ENCODE results near the gene NPY4R.
"Not testable (repeated sequence)": the region's sequence is repeated elsewhere in the genome, so short reads cannot be mapped to it uniquely, and the experiment has no call there.

Gene NPY4R

GRCh38 chr10:46465765-46466164, at the start of gene NPY4R:
NPY4R (minus strand) TSS chr10:46465958; CDS start chr10:46462635, 3,323 bp downstream.
- not testable (repeated sequence) for DNase-seq

GRCh38 chr10:46515366-46515765, 49.6 kb upstream of the NPY4R start:
- DNase-seq: no peak

GRCh38 chr10:46514899-46515298, 49.1 kb upstream of the NPY4R start:
- no peak for DNase-seq

- DNase-seq: no peak
These were observed 48.7 kb upstream of the NPY4R start for GRCh38 chr10:46514431-46514861.

- DNase-seq: not testable (repeated sequence)
These were observed 47.6 kb upstream of the NPY4R start for GRCh38 chr10:46513333-46513732.

GRCh38 chr10:46512725-46513124, 47.0 kb upstream of the NPY4R start:
- not testable (repeated sequence) for DNase-seq

- DNase-seq: not testable (repeated sequence)
These were observed 46.2 kb upstream of the NPY4R start for GRCh38 chr10:46512002-46512401.

GRCh38 chr10:46499990-46500389, 34.2 kb upstream of the NPY4R start:
- DNase-seq: not testable (repeated sequence)

GRCh38 chr10:46498985-46499703, 33.4 kb upstream of the NPY4R start:
- not testable (repeated sequence) for DNase-seq

GRCh38 chr10:46497878-46498277, 32.1 kb upstream of the NPY4R start:
- not testable (repeated sequence) for DNase-seq

- not testable (repeated sequence) for DNase-seq
These were observed 31.6 kb upstream of the NPY4R start for GRCh38 chr10:46497401-46497800.

- DNase-seq: not testable (repeated sequence)
These were observed 25.8 kb upstream of the NPY4R start for GRCh38 chr10:46491364-46492114.

GRCh38 chr10:46490285-46490684, 24.5 kb upstream of the NPY4R start:
- not testable (repeated sequence) for DNase-seq

GRCh38 chr10:46486459-46486858, 20.7 kb upstream of the NPY4R start:
- DNase-seq: not testable (repeated sequence)

GRCh38 chr10:46474746-46475320, 9.1 kb upstream of the NPY4R start:
- not testable (repeated sequence) for DNase-seq

GRCh38 chr10:46473758-46474157, 8.0 kb upstream of the NPY4R start:
- not testable (repeated sequence) for DNase-seq

GRCh38 chr10:46470134-46470533, 4.4 kb upstream of the NPY4R start:
- DNase-seq: not testable (repeated sequence)

GRCh38 chr10:46468119-46468809, 2.5 kb upstream of the NPY4R start:
- not testable (repeated sequence) for DNase-seq

- not testable (repeated sequence) for DNase-seq
These were observed 2.1 kb downstream of the NPY4R start for GRCh38 chr10:46463608-46464007.

GRCh38 chr10:46462276-46462675, 3.5 kb downstream of the NPY4R start:
- DNase-seq: not testable (repeated sequence)

GRCh38 chr10:46459579-46459978, 6.2 kb downstream of the NPY4R start:
- DNase-seq: not testable (repeated sequence)

GRCh38 chr10:46457071-46457470, 8.7 kb downstream of the NPY4R start:
- DNase-seq: not testable (repeated sequence)

GRCh38 chr10:46455992-46456391, 9.8 kb downstream of the NPY4R start:
- DNase-seq: not testable (repeated sequence)

Measured in GDM1 (cell line).